Caco-2 (cell line): ENCODE measurements around the gene EIF4E2. TPM values are rescaled to one million over a fixed set of nuclear protein-coding genes. Genes with fewer than 3 reads are reported as not detected.

Source experiments
- BruUV-seq: library from RNA; stranded (reverse); fragments of 400-500 nt; replicated peaks from 2 replicates; lab custom pipeline; 2021; lab: Mats Ljungman, UMichigan
- CTCF ChIA-PET: fragments of 300-600 bp; sonication (Branson Sonifier 250); formaldehyde crosslinking; loops from one replicate; lab custom pipeline; 2022; ENCODE audit warnings: antibody characterized with exemption; lab: Charles Lee
- POLR2A ChIA-PET: fragments of 300-600 bp; sonication (Branson Sonifier 250); formaldehyde crosslinking; loops from one replicate; lab custom pipeline; 2022; ENCODE audit warnings: antibody characterized with exemption; lab: Charles Lee
- DNase-seq, 2 experiments: peaks; one replicate each; pipeline versions ENCODE4 v3.0.0 to v3.0.0-alpha.2; 2020 to 2022
- H3K27me3 ChIP-seq: replicated peaks from 2 replicates; pipeline ENCODE4 v1.6.0; 2011; ENCODE audit warnings: low read length; ENCODE audit not compliant: control insufficient read depth, insufficient read depth
- H3K36me3 ChIP-seq: 2 replicates; pipeline ENCODE4 v1.5.1; 2011; ENCODE audit warnings: low read length; ENCODE audit not compliant: control insufficient read depth, insufficient read depth
- H3K4me1 ChIP-seq: fragments of 250-450 bp; sonication (Bioruptor Pico); 2 replicates; pipeline ENCODE4 v1.5.1; 2020; ENCODE audit warnings: mild to moderate bottlenecking
- H3K4me3 ChIP-seq: 2 replicates; pipeline ENCODE4 v1.5.1; 2011; ENCODE audit warnings: low read depth, mild to moderate bottlenecking, control low read depth, low read length
- H3K9me3 ChIP-seq: fragments of 250-450 bp; sonication (Bioruptor Pico); 2 replicates; pipeline ENCODE4 v1.5.1; 2020; ENCODE audit warnings: mild to moderate bottlenecking, moderate library complexity
- H3K27ac Mint-ChIP-seq: one replicate; pipeline ENCODE4 v1.8.0; 2022; ENCODE audit warnings: mixed read lengths; ENCODE audit not compliant: unreplicated experiment
- H3K27me3 Mint-ChIP-seq: one replicate; pipeline ENCODE4 v1.8.0; 2022; ENCODE audit warnings: mixed read lengths; ENCODE audit not compliant: insufficient read depth, unreplicated experiment
- H3K36me3 Mint-ChIP-seq: one replicate; pipeline ENCODE4 v1.8.0; 2022; ENCODE audit warnings: mild to moderate bottlenecking, mixed read lengths; ENCODE audit not compliant: insufficient read depth, unreplicated experiment
- H3K4me1 Mint-ChIP-seq: one replicate; pipeline ENCODE4 v1.8.0; 2022; ENCODE audit warnings: low read depth, mixed read lengths; ENCODE audit not compliant: unreplicated experiment
- H3K4me3 Mint-ChIP-seq: one replicate; pipeline ENCODE4 v1.8.0; 2022; ENCODE audit warnings: mild to moderate bottlenecking, moderate library complexity, mixed read lengths; ENCODE audit not compliant: unreplicated experiment
- H3K9me3 Mint-ChIP-seq: one replicate; pipeline ENCODE4 v1.8.0; 2022; ENCODE audit warnings: mixed read lengths; ENCODE audit not compliant: unreplicated experiment
- intact Hi-C: fragments of 100-400 bp; cut with micrococcal nuclease; formaldehyde crosslinking; loops from one replicate; pipeline ENCODE4 v1.10.0; 2022; ENCODE audit not compliant: unreplicated experiment
- total RNA-seq: library from RNA; stranded (reverse); gene quantifications from 2 replicates; pipeline ENCODE4 v1.2.3, GENCODE V29; 2022
- TF ChIP-seq, protein P1 (sequence below), 2 experiments: fragments of 200-600 bp in 1 of 2; IDR thresholded peaks; 1 replicate in 1 of 2; 2 replicates in 1 of 2; pipeline versions ENCODE4 v1.5.1 to v1.8.0; 2011 to 2022; ENCODE audit warnings: antibody characterized with exemption in 1 of 2, control low read depth in 1 of 2, inconsistent platforms in 1 of 2, low read depth in 1 of 2, low read length in 1 of 2, mild to moderate bottlenecking in 1 of 2, moderate library complexity in 1 of 2; ENCODE audit not compliant: insufficient read depth in 1 of 2, severe bottlenecking in 1 of 2, unreplicated experiment in 1 of 2

Gene EIF4E2
- total RNA-seq, 1 experiment from 2014 or later, result 57.2 TPM

DNA sequence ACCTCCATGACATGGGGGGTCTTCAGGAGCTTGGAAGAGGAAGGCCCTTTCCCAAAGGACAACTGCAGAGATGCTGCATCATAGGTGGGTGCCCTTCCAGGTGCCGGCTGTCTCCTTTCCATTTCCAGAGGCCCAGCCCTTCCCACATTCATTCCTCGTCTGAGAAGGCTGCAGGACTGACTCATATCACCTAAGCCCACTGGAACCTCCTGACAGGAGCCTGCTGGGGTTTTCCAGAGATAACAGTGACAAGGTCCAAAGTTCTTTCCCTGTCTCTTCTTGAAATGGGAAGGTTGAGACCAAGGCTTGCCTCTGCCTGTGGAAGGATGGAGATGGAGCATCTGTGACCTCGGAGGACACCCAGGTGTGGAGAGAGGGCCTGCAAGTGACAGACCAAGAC lies 33.9 kb upstream of the EIF4E2 start:
- H3K27ac Mint-ChIP-seq, result peak overlapping the region; percentile 57
- H3K4me3 Mint-ChIP-seq, result peak overlapping the region; percentile 16
- no peaks in the 10 kb centered on the region for H3K36me3 ChIP-seq
- no peaks in the 10 kb centered on the region for H3K9me3 ChIP-seq
- ChIA-PET CTCF (no interaction called here), POLR2A (no interaction called here)
- no peaks in the 10 kb centered on the region for H3K9me3 Mint-ChIP-seq
- no peaks in the 10 kb centered on the region for H3K27me3 Mint-ChIP-seq
- peak; percentile 48 to 72 for DNase-seq
- no TSS peak for BruUV-seq
- peaks cover 20% of the 10 kb centered on the region for H3K4me1 Mint-ChIP-seq
- H3K4me1 ChIP-seq, result peaks cover 14% of the 10 kb centered on the region
- no peaks in the 10 kb centered on the region for H3K27me3 ChIP-seq
- intact Hi-C loops, result no loop called here
- H3K36me3 Mint-ChIP-seq, result no peaks in the 10 kb centered on the region
- H3K4me3 ChIP-seq, result no peak overlapping the region
- TF ChIP-seq, protein P1, sequence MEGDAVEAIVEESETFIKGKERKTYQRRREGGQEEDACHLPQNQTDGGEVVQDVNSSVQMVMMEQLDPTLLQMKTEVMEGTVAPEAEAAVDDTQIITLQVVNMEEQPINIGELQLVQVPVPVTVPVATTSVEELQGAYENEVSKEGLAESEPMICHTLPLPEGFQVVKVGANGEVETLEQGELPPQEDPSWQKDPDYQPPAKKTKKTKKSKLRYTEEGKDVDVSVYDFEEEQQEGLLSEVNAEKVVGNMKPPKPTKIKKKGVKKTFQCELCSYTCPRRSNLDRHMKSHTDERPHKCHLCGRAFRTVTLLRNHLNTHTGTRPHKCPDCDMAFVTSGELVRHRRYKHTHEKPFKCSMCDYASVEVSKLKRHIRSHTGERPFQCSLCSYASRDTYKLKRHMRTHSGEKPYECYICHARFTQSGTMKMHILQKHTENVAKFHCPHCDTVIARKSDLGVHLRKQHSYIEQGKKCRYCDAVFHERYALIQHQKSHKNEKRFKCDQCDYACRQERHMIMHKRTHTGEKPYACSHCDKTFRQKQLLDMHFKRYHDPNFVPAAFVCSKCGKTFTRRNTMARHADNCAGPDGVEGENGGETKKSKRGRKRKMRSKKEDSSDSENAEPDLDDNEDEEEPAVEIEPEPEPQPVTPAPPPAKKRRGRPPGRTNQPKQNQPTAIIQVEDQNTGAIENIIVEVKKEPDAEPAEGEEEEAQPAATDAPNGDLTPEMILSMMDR (IDR thresholded peaks at IDR 0.05; ENCODE audit: insufficient read depth in 1 of 2, low read depth in 1 of 2, low read length in 1 of 2, severe bottlenecking in 1 of 2, unreplicated experiment in 1 of 2), result no peak

- no peak overlapping the region for H3K27ac Mint-ChIP-seq
- no peaks in the 10 kb centered on the region for H3K9me3 ChIP-seq
- H3K9me3 Mint-ChIP-seq, result no peaks in the 10 kb centered on the region
- BruUV-seq, result no TSS peak
- POLR2A ChIA-PET, result no interaction called here
- no peaks in the 10 kb centered on the region for H3K36me3 Mint-ChIP-seq
- H3K4me3 ChIP-seq, result no peak overlapping the region
- intact Hi-C loops, result no loop called here
- no peak overlapping the region for H3K4me3 Mint-ChIP-seq
- H3K4me1 ChIP-seq, result peaks cover 14% of the 10 kb centered on the region
- no peaks in the 10 kb centered on the region for H3K36me3 ChIP-seq
- H3K27me3 ChIP-seq, result no peaks in the 10 kb centered on the region
- TF ChIP-seq, protein P1 (IDR thresholded peaks at IDR 0.05; ENCODE audit: insufficient read depth in 1 of 2, low read depth in 1 of 2, low read length in 1 of 2, severe bottlenecking in 1 of 2, unreplicated experiment in 1 of 2), result no peak
- no peak for DNase-seq
- H3K27me3 Mint-ChIP-seq, result no peaks in the 10 kb centered on the region
- peaks cover 20% of the 10 kb centered on the region for H3K4me1 Mint-ChIP-seq
- CTCF ChIA-PET, result no interaction called here
Observed at GRCh38 chr2:232518844-232519243, 31.6 kb upstream of the EIF4E2 start.

GRCh38 chr2:232519581-232520438 lies 30.7 kb upstream of the EIF4E2 start, which contains the start of gene PRSS56:
TSS of gene PRSS56 (plus strand) at chr2:232520388. CDS start at chr2:232520599, 211 bp downstream.
- intact Hi-C loops, result loop anchor here (5.0 kb wide), 1 partner anchor 78 kb away; no protein-coding TSS in a partner anchor
- Histone ChIP-seq H3K4me1 (peaks cover 14% of the 10 kb centered on the region), H3K9me3 (no peaks in the 10 kb centered on the region), H3K36me3 (no peaks in the 10 kb centered on the region), H3K4me3 (no peak within 1 kb of the TSS), H3K27me3 (no peaks in the 10 kb centered on the region)
- Mint-ChIP-seq H3K27me3 (no peaks in the 10 kb centered on the region), H3K36me3 (no peaks in the 10 kb centered on the region), H3K27ac (no peak within 1 kb of the TSS), H3K4me1 (peaks cover 20% of the 10 kb centered on the region), H3K9me3 (no peaks in the 10 kb centered on the region), H3K4me3 (no peak within 1 kb of the TSS)
- BruUV-seq, result no TSS peak
- TF ChIP-seq, protein P1 (IDR thresholded peaks at IDR 0.05; ENCODE audit: insufficient read depth in 1 of 2, low read depth in 1 of 2, low read length in 1 of 2, severe bottlenecking in 1 of 2, unreplicated experiment in 1 of 2), result no peak
- ChIA-PET CTCF (no interaction called here), POLR2A (no interaction called here)
- no peak for DNase-seq
